Epithelial cell of esophagus (primary cell): ENCODE data around the gene ARHGAP10.

Source experiments
- DNase-seq: peaks from one replicate; pipeline ENCODE4 v3.0.0; 2010; ENCODE audit warnings: low read depth
- H3K4me3 ChIP-seq: 2 replicates; pipeline ENCODE4 v1.5.1; 2011; ENCODE audit warnings: mild to moderate bottlenecking, low read length, control low read depth
- CTCF ChIP-seq: IDR thresholded peaks from 2 replicates; pipeline ENCODE4 v1.5.1; 2011; ENCODE audit warnings: low read depth, mild to moderate bottlenecking, low read length, control low read depth, inconsistent platforms; ENCODE audit not compliant: insufficient read depth; ENCODE audit errors: missing control alignments

ARHGAP10 gene

DNA sequence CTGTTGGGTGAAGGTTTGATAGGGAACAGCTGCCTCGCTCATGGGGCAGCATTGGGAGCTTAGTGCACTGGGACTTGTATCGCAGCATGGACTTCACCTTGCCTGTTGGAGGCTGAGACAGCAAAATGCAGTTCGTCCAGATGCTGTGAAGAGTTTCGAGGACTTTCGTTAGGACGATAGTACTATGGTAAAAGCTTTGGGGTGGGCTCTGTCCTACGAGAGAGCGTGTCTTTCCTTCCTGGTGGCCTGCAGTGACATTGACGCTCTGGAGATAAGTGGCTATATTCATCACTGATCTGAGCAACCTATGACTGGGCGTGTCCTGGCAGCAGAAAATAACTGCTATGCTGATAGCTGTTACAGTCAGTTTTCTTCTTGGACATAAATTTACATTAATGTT, 44.8 kb downstream of the ARHGAP10 start:
- DNase-seq: no peak
- H3K4me3 ChIP-seq: no peak overlapping the region
- TF ChIP-seq CTCF: no peak

GRCh38 chr4:147777456-147778091, 45.7 kb downstream of the ARHGAP10 start:
- peak; percentile 44 for DNase-seq
- TF ChIP-seq CTCF: no peak
- H3K4me3 ChIP-seq: no peak overlapping the region

DNA sequence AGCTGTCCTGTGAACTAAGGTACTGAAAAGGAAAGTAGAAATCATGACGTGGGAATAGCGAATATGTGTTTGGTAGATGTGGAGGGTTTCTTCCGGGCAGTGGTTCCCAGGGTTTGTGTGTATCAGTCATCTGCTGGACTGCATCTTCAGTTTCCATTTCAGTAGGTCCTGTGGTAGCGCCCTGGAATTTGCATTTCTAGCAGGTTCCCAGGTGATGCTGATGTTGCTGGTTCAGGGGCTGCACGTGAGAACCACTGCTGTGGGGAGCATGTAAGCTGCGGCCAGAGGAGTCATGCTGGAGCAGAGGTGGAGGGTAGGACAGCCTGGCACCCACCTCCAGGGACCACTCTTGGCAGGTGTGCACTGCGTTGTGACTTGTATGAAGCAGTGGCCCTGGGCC, 47.1 kb downstream of the ARHGAP10 start:
- DNase-seq: no peak
- no peak for TF ChIP-seq CTCF
- H3K4me3 ChIP-seq: no peak overlapping the region

- H3K4me3 ChIP-seq: no peak overlapping the region
- no peak for TF ChIP-seq CTCF
- no peak for DNase-seq
Observed at GRCh38 chr4:147779451-147779850, 47.6 kb downstream of the ARHGAP10 start.

DNA sequence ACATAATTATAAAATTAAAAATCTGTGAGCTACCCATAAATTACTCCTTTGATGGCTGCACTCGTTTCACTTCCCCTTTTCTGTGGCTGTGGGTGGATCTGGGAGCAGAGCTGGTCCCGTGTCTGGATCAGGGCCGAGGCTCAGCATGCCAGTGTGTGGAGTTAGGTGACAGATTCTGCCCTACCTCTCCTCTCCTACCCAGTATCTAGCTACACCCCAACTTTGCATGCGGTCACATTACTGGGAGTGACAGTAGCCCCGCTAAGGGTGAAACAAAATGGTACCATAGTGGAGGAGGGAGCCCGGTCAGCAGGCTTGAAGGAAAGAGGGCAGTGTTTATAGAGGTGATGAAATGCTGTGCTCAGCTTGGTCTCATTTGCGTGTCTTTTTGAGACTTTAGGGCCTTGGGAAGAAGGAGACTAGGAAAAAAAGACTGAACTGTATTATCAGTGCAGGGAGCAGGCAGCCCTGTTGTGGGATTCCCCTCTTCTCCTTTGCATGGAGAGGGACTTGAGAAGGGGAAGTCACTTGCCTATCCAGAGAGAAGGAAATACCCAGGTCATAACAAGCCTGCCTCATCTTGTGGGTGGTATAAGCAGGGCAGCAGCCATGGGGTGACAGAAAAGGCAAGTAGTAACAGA, 48.4 kb downstream of the ARHGAP10 start:
- no peak for TF ChIP-seq CTCF
- H3K4me3 ChIP-seq: no peak overlapping the region
- DNase-seq: no peak

DNA sequence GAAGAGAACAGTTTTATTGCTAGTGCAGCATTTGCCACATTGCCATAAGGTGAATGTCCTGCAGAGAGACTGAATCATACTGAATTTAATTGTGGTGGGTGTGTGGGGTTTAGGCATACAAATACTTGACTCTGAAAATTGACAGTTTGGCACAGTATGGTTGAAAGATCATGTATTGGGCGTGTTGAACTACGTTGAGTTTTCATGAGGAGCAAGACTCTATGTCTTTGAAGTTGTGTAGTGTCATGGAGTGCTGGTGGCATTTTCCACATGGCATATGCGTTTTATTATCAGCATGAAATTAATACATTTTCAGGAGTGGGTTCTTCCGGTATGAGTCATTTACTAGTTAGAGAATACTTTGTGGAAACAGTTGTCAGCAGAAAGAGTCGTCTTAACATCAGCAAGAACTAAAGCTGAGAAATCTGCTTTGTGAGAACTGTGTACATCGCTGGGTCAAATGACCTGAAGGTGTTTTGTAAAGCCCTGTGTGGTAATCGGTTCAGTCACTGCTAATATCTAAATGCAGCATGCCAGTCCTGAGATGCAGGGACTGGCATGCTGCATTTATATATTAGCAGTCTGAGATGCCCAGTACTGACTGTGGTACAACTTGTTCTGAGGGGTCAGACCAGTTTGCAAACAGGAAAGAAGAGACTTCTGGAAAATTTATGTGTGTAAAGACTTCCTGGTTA, 50.3 kb downstream of the ARHGAP10 start:
- H3K4me3 ChIP-seq: no peak overlapping the region
- peak; percentile 48 for DNase-seq
- TF ChIP-seq CTCF: no peak
